SJCRH30 (cell line): ENCODE measurements around the gene RAB3GAP1. TPM values are rescaled to one million over a fixed set of nuclear protein-coding genes. Genes with fewer than 3 reads are reported as not detected.

Experiments used
- DNase-seq, 2 experiments: peaks; one replicate each; pipeline ENCODE4 v3.0.0-alpha.2; 2015 to 2020
- H3K27ac ChIP-seq: fragments of 250-450 bp; sonication (Bioruptor Pico); 2 replicates; pipeline ENCODE4 v1.5.1; 2020; ENCODE audit warnings: mild to moderate bottlenecking, moderate library complexity
- H3K27me3 ChIP-seq: fragments of 250-450 bp; sonication (Bioruptor Pico); 2 replicates; pipeline ENCODE4 v1.5.1; 2020; ENCODE audit warnings: mild to moderate bottlenecking, moderate library complexity
- H3K36me3 ChIP-seq: fragments of 250-450 bp; sonication (Bioruptor Pico); 2 replicates; pipeline ENCODE4 v1.5.1; 2020; ENCODE audit warnings: mild to moderate bottlenecking, moderate library complexity
- H3K4me1 ChIP-seq: fragments of 250-450 bp; sonication (Bioruptor Pico); 2 replicates; pipeline ENCODE4 v1.5.1; 2020; ENCODE audit warnings: mild to moderate bottlenecking, moderate library complexity
- H3K4me3 ChIP-seq: fragments of 250-450 bp; sonication (Bioruptor Pico); 2 replicates; pipeline ENCODE4 v1.5.1; 2020; ENCODE audit warnings: mild to moderate bottlenecking, moderate library complexity
- H3K9me3 ChIP-seq: fragments of 250-450 bp; sonication (Bioruptor Pico); replicated peaks from 2 replicates; pipeline ENCODE4 v1.5.1; 2020; ENCODE audit warnings: mild to moderate bottlenecking, moderate library complexity
- total RNA-seq: library from RNA; depleted of rRNA; stranded (reverse); fragments of >200 nt; shearing (Covaris generic); gene quantifications from 2 replicates; pipeline ENCODE4 v1.2.3, GENCODE V29; 2014

RAB3GAP1 gene
- total RNA-seq, 1 experiment from 2014 or later: 52.9 TPM

GRCh38 chr2:135154962-135155361 lies 102.9 kb downstream of the RAB3GAP1 start:
- no peaks in the 10 kb centered on the region for H3K9me3 ChIP-seq
- H3K27ac ChIP-seq: no peak overlapping the region
- no peak for DNase-seq
- H3K4me1 ChIP-seq: no peaks in the 10 kb centered on the region
- no peak overlapping the region for H3K4me3 ChIP-seq
- peaks cover 87% of the 10 kb centered on the region for H3K36me3 ChIP-seq
- H3K27me3 ChIP-seq: no peaks in the 10 kb centered on the region

GRCh38 chr2:135157856-135158255 lies 105.8 kb downstream of the RAB3GAP1 start:
- H3K4me1 ChIP-seq: no peaks in the 10 kb centered on the region
- H3K9me3 ChIP-seq: no peaks in the 10 kb centered on the region
- DNase-seq: no peak
- H3K4me3 ChIP-seq: no peak overlapping the region
- peaks cover 65% of the 10 kb centered on the region for H3K36me3 ChIP-seq
- H3K27ac ChIP-seq: no peak overlapping the region
- no peaks in the 10 kb centered on the region for H3K27me3 ChIP-seq

- no peaks in the 10 kb centered on the region for H3K4me1 ChIP-seq
- no peak overlapping the region for H3K4me3 ChIP-seq
- DNase-seq: no peak
- H3K27ac ChIP-seq: no peak overlapping the region
- no peaks in the 10 kb centered on the region for H3K9me3 ChIP-seq
- peaks cover 51% of the 10 kb centered on the region for H3K36me3 ChIP-seq
- H3K27me3 ChIP-seq: no peaks in the 10 kb centered on the region
Measured at GRCh38 chr2:135159191-135159590, 107.1 kb downstream of the RAB3GAP1 start.

DNA sequence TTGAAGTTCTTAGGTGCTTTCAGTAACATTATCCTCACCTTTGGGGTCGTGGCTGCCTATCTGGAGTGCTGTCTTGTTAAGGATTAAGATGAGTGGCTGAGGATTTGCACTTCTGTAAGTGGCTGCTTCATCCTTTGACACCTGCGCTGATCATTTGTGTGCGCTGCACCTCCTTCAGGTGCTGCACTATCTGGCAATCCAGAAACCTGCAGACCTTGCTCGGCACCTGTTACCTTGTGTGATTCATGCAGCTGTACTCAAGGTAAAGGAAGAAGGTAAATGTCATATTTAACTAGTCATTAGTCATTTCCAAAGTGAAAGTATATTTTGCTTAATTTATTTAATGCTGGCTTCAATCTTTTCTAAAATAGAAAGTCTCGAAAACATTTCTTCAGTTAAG lies 110.3 kb downstream of the RAB3GAP1 start:
- Histone ChIP-seq H3K9me3 (no peaks in the 10 kb centered on the region), H3K4me1 (no peaks in the 10 kb centered on the region), H3K27me3 (no peaks in the 10 kb centered on the region), H3K27ac (no peak overlapping the region), H3K36me3 (peaks cover 33% of the 10 kb centered on the region), H3K4me3 (no peak overlapping the region)
- no peak for DNase-seq

- Histone ChIP-seq H3K4me1 (no peaks in the 10 kb centered on the region), H3K36me3 (peaks cover 37% of the 10 kb centered on the region), H3K27me3 (no peaks in the 10 kb centered on the region), H3K27ac (no peak overlapping the region), H3K4me3 (no peak overlapping the region), H3K9me3 (no peaks in the 10 kb centered on the region)
- DNase-seq: no peak
Measured at GRCh38 chr2:135162786-135163185, 110.7 kb downstream of the RAB3GAP1 start.

- no peaks in the 10 kb centered on the region for H3K27me3 ChIP-seq
Measured at GRCh38 chr2:135163306-135163705, 111.2 kb downstream of the RAB3GAP1 start.

DNA sequence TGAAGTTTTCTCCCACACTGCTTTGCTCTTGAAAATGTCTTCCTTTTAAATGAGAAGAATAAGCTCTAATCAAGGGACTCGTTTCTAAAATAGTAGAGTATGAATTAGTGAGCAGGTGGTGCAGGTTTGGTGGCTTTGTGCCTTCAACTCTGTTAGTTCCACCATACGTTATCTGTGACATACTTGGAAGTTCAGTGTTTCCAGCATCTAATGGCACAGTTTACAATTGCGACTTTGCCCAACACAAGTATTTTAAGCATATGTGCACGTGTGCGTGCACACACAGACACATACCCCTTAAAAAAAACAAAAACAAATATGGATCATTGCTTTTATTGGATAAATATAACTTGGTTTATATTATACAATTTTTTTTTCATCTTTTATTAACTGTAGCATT lies 111.8 kb downstream of the RAB3GAP1 start:
- Histone ChIP-seq H3K27ac (no peak overlapping the region), H3K4me1 (no peaks in the 10 kb centered on the region), H3K4me3 (no peak overlapping the region), H3K36me3 (peaks cover 41% of the 10 kb centered on the region), H3K9me3 (no peaks in the 10 kb centered on the region), H3K27me3 (no peaks in the 10 kb centered on the region)
- no peak for DNase-seq

More at GRCh38 chr2:135163306-135163705, 111.2 kb downstream of the RAB3GAP1 start:
- Histone ChIP-seq H3K27ac (no peak overlapping the region), H3K36me3 (peaks cover 42% of the 10 kb centered on the region), H3K9me3 (no peaks in the 10 kb centered on the region), H3K4me1 (no peaks in the 10 kb centered on the region), H3K4me3 (no peak overlapping the region)
- no peak for DNase-seq

DNA sequence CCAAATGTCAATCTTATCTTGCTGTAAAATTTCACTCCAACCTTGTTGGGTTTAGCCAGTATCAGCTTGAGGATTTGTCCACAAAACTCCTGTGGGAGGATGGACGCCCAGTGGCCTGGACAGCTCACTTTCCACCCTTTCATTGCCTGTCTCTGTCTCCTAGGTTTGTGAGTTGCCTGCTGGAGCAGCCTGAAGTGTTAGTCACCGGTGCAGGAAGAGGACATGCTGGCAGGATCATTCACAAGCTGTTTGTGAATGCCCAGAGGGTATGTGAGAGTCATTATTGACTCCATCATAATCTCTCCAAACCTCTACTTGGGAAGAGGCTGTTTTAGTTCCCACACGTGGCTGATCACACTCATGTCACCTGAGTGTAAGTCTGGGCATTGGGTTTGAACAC lies 112.3 kb downstream of the RAB3GAP1 start:
- Histone ChIP-seq H3K36me3 (peaks cover 41% of the 10 kb centered on the region), H3K27ac (no peak overlapping the region)
- no peak for DNase-seq

GRCh38 chr2:135167273-135167672 lies 115.2 kb downstream of the RAB3GAP1 start:
- Histone ChIP-seq H3K9me3 (no peaks in the 10 kb centered on the region), H3K27ac (no peak overlapping the region), H3K4me3 (no peak overlapping the region), H3K27me3 (no peaks in the 10 kb centered on the region), H3K4me1 (no peaks in the 10 kb centered on the region), H3K36me3 (peaks cover 48% of the 10 kb centered on the region)
- DNase-seq: no peak

More for the DNA sequence above, 112.3 kb downstream of the RAB3GAP1 start:
- H3K9me3 ChIP-seq: no peaks in the 10 kb centered on the region
- no peaks in the 10 kb centered on the region for H3K4me1 ChIP-seq
- H3K27me3 ChIP-seq: no peaks in the 10 kb centered on the region
- no peak overlapping the region for H3K4me3 ChIP-seq

GRCh38 chr2:135168204-135168856 lies 116.2 kb downstream of the RAB3GAP1 start:
- no peak for DNase-seq
- peaks cover 50% of the 10 kb centered on the region for H3K36me3 ChIP-seq
- H3K9me3 ChIP-seq: no peaks in the 10 kb centered on the region
- no peak overlapping the region for H3K4me3 ChIP-seq
- no peak overlapping the region for H3K27ac ChIP-seq
- H3K27me3 ChIP-seq: no peaks in the 10 kb centered on the region
- peaks cover 2% of the 10 kb centered on the region; the same call in 1 of the 2 replicates for H3K4me1 ChIP-seq

DNA sequence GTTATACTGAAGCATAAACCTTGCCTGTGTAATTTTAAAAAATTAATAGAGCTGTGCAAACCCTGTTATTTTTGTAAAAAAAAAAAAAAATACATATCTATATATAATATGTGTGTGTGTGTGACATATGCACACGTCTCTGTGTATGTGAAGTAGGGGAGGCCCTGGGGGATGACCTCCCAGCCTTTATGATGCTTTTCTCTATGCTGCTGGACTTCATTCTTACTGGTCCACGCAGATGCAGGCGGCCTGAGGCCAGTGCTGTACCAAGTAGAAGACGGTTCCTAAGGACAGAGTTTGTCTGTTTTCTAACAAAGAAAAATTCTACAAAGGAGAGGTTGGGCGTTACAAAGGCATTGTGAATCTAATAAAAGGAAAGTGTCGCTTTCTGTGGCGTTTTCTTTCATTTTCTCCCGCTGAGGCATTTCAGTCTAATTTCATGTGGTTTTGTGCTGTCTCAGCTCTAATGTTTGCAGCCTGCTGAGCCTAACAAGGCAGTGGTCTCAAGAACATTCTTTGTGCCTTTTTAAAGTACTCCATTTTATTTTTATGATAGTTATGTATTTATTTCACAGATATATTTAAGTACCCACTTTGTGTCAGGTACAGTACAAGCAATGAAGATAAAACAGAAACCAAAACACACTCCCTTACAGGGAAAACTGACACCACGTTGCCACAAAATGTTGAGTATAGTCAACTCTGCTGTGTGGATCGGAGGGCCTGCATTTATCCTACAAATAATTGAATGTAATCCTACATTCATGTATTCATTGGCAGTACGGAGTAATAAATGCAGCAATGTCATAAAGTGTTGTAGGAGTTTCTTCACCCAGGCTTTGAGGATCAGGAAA lies 118.0 kb downstream of the RAB3GAP1 start:
- DNase-seq: no peak
- Histone ChIP-seq H3K4me3 (no peak overlapping the region), H3K27me3 (no peaks in the 10 kb centered on the region), H3K36me3 (peaks cover 52% of the 10 kb centered on the region), H3K4me1 (peaks cover 4% of the 10 kb centered on the region; the same call in 1 of the 2 replicates), H3K9me3 (no peaks in the 10 kb centered on the region), H3K27ac (no peak overlapping the region)

DNA sequence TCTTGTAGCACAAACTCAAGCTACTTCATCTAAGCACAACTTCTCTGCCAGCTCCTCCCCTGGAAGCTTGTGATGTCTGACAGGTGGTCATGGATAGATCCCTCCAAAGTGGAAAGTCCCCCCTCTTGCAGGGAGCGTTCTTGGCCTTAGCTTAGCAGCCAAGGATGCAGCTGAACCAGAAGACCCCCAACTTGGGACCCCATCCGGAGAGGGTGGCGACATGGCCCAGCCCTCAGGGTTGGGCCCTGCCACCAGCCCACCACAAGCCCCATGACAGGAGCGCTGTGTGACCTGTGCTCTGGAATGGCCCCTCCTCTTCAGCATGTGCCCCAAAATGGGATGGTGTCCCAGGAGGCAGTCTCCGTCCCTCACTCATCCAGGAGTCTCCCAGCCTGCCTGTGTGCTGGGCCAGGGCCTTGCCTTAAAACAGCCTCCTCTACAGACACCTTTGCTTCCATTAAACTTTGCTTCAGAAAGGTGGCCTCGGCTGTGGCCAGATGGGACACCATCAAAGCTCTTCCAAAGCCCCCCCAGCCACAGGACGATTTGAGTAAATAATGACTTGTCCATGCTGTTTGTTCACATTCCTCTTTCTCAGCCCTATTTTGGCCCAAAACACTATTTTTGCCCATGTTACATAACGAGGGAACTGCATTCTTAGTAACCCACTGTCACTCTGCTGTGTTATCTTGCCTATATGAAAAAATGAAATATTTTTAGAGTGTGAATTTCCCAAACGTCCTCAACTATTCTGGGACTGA lies 122.1 kb downstream of the RAB3GAP1 start:
- no peaks in the 10 kb centered on the region for H3K9me3 ChIP-seq
- DNase-seq: no peak
- H3K36me3 ChIP-seq: peaks cover 31% of the 10 kb centered on the region

DNA sequence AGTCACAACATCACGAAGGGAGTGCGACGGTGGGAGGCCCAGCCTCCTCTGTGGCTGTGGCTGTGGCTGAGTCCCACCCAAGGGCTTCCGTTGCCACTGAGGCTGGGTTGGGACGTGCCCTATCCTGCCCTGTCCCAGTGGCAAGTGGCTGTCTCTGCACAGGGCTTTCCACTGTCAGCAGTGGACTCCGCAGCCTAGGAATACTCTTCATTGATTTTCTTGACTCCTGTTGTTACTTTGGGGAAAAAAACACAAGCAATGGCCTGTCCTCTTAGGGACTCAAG lies 122.7 kb downstream of the RAB3GAP1 start:
- Histone ChIP-seq H3K36me3 (peaks cover 26% of the 10 kb centered on the region), H3K4me3 (no peak overlapping the region), H3K27ac (no peak overlapping the region), H3K9me3 (no peaks in the 10 kb centered on the region), H3K4me1 (peaks cover 4% of the 10 kb centered on the region; the same call in 1 of the 2 replicates), H3K27me3 (no peaks in the 10 kb centered on the region)
- DNase-seq: no peak

More for the DNA sequence above, 122.1 kb downstream of the RAB3GAP1 start:
- Histone ChIP-seq H3K4me1 (peaks cover 4% of the 10 kb centered on the region; the same call in 1 of the 2 replicates), H3K27me3 (no peaks in the 10 kb centered on the region), H3K27ac (no peak overlapping the region), H3K4me3 (no peak overlapping the region)

GRCh38 chr2:135175177-135175576 lies 123.1 kb downstream of the RAB3GAP1 start:
- no peak for DNase-seq
- Histone ChIP-seq H3K27me3 (no peaks in the 10 kb centered on the region), H3K36me3 (peaks cover 23% of the 10 kb centered on the region), H3K9me3 (no peaks in the 10 kb centered on the region), H3K4me3 (no peak overlapping the region), H3K27ac (no peak overlapping the region), H3K4me1 (peaks cover 4% of the 10 kb centered on the region; the same call in 1 of the 2 replicates)

- no peak for DNase-seq
- Histone ChIP-seq H3K4me1 (no peaks in the 10 kb centered on the region), H3K27me3 (no peaks in the 10 kb centered on the region), H3K36me3 (0 out of 2 replicates have a peak, but pooled peaks cover 11% of the 10 kb centered on the region), H3K4me3 (no peak overlapping the region), H3K27ac (no peak overlapping the region), H3K9me3 (no peaks in the 10 kb centered on the region)
Measured at GRCh38 chr2:135179689-135180088, 127.6 kb downstream of the RAB3GAP1 start.
